PC-3 (cell line): Measurements from ENCODE around the gene ALG6. TPM values are rescaled to one million over a fixed set of nuclear protein-coding genes. Genes with fewer than 3 reads are reported as not detected.

Experiments used
- ATAC-seq: fragments of 200-7000 bp; cut with Tn5 transposase; 2 replicates; pipeline ENCODE4 v1.9.1; 2020; ENCODE audit warnings: mild to moderate bottlenecking, moderate library complexity
- BruUV-seq: library from RNA; stranded (reverse); fragments of 400-500 nt; replicated peaks from 2 replicates; lab custom pipeline; 2021; lab: Mats Ljungman, UMichigan
- CTCF ChIA-PET: fragments of 300-600 bp; sonication (Branson Sonifier 250); formaldehyde crosslinking; loops from one replicate; lab custom pipeline; 2022; ENCODE audit warnings: antibody characterized with exemption; lab: Charles Lee
- POLR2A ChIA-PET: fragments of 300-600 bp; sonication (Branson Sonifier 250); formaldehyde crosslinking; loops from one replicate; lab custom pipeline; 2022; ENCODE audit warnings: antibody characterized with exemption; ENCODE audit not compliant: unreplicated experiment; lab: Charles Lee
- DNase-seq: peaks from one replicate; pipeline ENCODE4 v3.0.0-alpha.2; 2015
- H2AFZ ChIP-seq: fragments of 300-600 bp; sonication (generic); 2 replicates; pipeline ENCODE4 v1.6.0; 2016; ENCODE audit warnings: antibody characterized with exemption, low read length
- H3F3A ChIP-seq: fragments of 300-600 bp; sonication (generic); one replicate; pipeline ENCODE4 v1.6.0; 2017; ENCODE audit warnings: antibody characterized with exemption, low read length, control low read depth, mild to moderate bottlenecking; ENCODE audit not compliant: unreplicated experiment
- H3K27ac ChIP-seq: fragments of 300-600 bp; sonication (generic); 2 replicates; pipeline ENCODE4 v1.5.1; 2016; ENCODE audit warnings: mild to moderate bottlenecking, low read length
- H3K27me3 ChIP-seq: fragments of 300-600 bp; sonication (generic); 2 replicates; pipeline ENCODE4 v1.6.1; 2016; ENCODE audit warnings: low read length, mixed read lengths
- H3K36me3 ChIP-seq: fragments of 300-600 bp; sonication (generic); 2 replicates; pipeline ENCODE4 v1.6.1; 2016; ENCODE audit warnings: low read depth, mixed run types, low read length, mixed read lengths
- H3K4me1 ChIP-seq: fragments of 300-600 bp; sonication (generic); 2 replicates; pipeline ENCODE4 v1.5.1; 2016; ENCODE audit warnings: low read length; ENCODE audit not compliant: insufficient read depth
- H3K4me2 ChIP-seq: fragments of 300-600 bp; sonication (generic); 2 replicates; pipeline ENCODE4 v1.6.0; 2016; ENCODE audit warnings: low read length
- H3K4me3 ChIP-seq: fragments of 300-600 bp; sonication (generic); 2 replicates; pipeline ENCODE4 v1.5.1; 2016; ENCODE audit warnings: mild to moderate bottlenecking, low read length, mixed read lengths
- H3K79me2 ChIP-seq: fragments of 300-600 bp; sonication (generic); 2 replicates; pipeline ENCODE4 v1.6.1; 2017; ENCODE audit warnings: low read length, mixed read lengths
- H3K9ac ChIP-seq: fragments of 300-600 bp; sonication (generic); 2 replicates; pipeline ENCODE4 v1.6.0; 2016; ENCODE audit warnings: mild to moderate bottlenecking, low read length
- H3K9me2 ChIP-seq: fragments of 300-600 bp; sonication (generic); replicated peaks from 2 replicates; pipeline ENCODE4 v1.6.1; 2016; ENCODE audit warnings: mixed run types, low read length, mixed read lengths
- H3K9me3 ChIP-seq: fragments of 300-600 bp; sonication (generic); 2 replicates; pipeline ENCODE4 v1.6.1; 2016; ENCODE audit warnings: low read length, mixed read lengths
- H4K20me1 ChIP-seq: fragments of 300-600 bp; sonication (generic); 2 replicates; pipeline ENCODE4 v1.6.1; 2016; ENCODE audit warnings: low read length, mixed read lengths
- EZH2 ChIP-seq: fragments of 300-600 bp; sonication (generic); IDR thresholded peaks from one replicate; pipeline ENCODE4 v1.6.1; 2017; ENCODE audit warnings: antibody characterized with exemption, mild to moderate bottlenecking, low read length; ENCODE audit not compliant: unreplicated experiment
- EZH2phosphoT487 ChIP-seq: fragments of 300-600 bp; sonication (generic); IDR thresholded peaks from 2 replicates; pipeline ENCODE4 v1.6.1; 2018; ENCODE audit warnings: mild to moderate bottlenecking, antibody characterized with exemption, low read length, borderline replicate concordance
- intact Hi-C: fragments of 100-400 bp; cut with micrococcal nuclease; formaldehyde crosslinking; loops from 2 replicates; pipeline ENCODE4 v1.9.0; 2023
- total RNA-seq: library from RNA; depleted of rRNA; stranded (reverse); fragments of >200 nt; gene quantifications from 2 replicates; pipeline ENCODE4 v1.2.3, GENCODE V29; 2014
- TF ChIP-seq, protein P1 (sequence below): fragments of 300-600 bp; sonication (generic); conservative IDR thresholded peaks from 2 replicates; pipeline ENCODE4 v1.5.1; 2017; ENCODE audit warnings: antibody characterized with exemption, low read depth, mild to moderate bottlenecking, low read length

Gene ALG6
- total RNA-seq, 1 experiment from 2014 or later, result 17.3 TPM

DNA sequence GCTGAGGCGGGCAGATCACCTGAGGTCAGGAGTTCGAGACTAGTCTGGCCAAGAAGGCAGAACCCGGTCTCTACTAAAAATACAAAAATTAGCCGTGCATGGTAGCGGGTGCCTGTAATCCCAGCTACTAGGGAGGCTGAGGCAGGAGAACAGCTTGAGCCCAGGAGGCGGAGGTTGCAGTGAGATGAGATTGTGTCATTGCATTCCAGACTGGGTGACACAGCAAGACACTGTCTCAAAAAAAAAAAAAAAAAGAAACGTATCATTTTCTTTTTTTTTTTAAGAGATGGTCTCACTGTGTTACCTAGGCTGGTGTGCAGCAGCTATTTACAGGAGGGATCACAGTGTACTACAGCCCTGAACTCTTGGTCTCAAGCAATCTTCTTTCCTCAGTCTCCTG is 108.3 kb downstream of the ALG6 start:
- ChIA-PET CTCF (no interaction called here), POLR2A (no interaction called here)
- H3K9ac ChIP-seq, result no peak overlapping the region
- intact Hi-C loops, result no loop called here
- ATAC-seq (no peak), DNase-seq (no peak)
- no peak overlapping the region for H3K4me2 ChIP-seq
- H3K9me3 ChIP-seq, result no peaks in the 10 kb centered on the region
- peaks cover 10% of the 10 kb centered on the region; the same call in 1 of the 2 replicates for H3K4me1 ChIP-seq
- H3K27ac ChIP-seq, result no peak overlapping the region
- TF ChIP-seq, protein P1, sequence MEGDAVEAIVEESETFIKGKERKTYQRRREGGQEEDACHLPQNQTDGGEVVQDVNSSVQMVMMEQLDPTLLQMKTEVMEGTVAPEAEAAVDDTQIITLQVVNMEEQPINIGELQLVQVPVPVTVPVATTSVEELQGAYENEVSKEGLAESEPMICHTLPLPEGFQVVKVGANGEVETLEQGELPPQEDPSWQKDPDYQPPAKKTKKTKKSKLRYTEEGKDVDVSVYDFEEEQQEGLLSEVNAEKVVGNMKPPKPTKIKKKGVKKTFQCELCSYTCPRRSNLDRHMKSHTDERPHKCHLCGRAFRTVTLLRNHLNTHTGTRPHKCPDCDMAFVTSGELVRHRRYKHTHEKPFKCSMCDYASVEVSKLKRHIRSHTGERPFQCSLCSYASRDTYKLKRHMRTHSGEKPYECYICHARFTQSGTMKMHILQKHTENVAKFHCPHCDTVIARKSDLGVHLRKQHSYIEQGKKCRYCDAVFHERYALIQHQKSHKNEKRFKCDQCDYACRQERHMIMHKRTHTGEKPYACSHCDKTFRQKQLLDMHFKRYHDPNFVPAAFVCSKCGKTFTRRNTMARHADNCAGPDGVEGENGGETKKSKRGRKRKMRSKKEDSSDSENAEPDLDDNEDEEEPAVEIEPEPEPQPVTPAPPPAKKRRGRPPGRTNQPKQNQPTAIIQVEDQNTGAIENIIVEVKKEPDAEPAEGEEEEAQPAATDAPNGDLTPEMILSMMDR, result no peak
- no peak for TF ChIP-seq EZH2phosphoT487
- TF ChIP-seq EZH2, result no peak
- H4K20me1 ChIP-seq, result 0 out of 2 replicates have a peak, but pooled peaks cover 4% of the 10 kb centered on the region
- no peak overlapping the region for H2AFZ ChIP-seq
- no peaks in the 10 kb centered on the region for H3K27me3 ChIP-seq
- peaks cover 3% of the 10 kb centered on the region; the same call in 1 of the 2 replicates for H3K36me3 ChIP-seq
- no peaks in the 10 kb centered on the region for H3K9me2 ChIP-seq
- H3K79me2 ChIP-seq, result no peaks in the 10 kb centered on the region
- H3K4me3 ChIP-seq, result no peak overlapping the region
- BruUV-seq, result no TSS peak
- no peaks in the 10 kb centered on the region for H3F3A ChIP-seq

DNA sequence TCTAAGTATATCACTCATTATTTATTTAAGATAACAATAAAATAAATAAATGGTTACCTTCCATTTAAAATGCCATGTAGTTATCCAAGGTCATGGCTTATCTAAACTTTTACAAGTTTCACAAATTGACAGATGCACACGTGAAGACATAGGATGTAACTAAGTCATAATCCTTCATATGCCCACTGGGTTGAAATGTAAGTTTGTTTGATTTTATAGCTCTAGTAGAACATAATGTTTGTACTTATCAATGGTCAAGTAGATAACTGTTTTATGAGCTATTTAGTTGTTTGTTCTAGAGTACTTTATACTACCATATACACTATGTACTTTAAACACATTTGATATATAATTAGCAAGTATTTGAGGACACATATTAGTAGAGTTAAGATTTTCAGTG is 112.6 kb downstream of the ALG6 start:
- TF ChIP-seq, protein P1, result no peak
- no peak for TF ChIP-seq EZH2
- BruUV-seq, result no TSS peak
- Histone ChIP-seq H3K36me3 (no peaks in the 10 kb centered on the region), H3K4me2 (no peak overlapping the region), H3K9ac (no peak overlapping the region), H2AFZ (no peak overlapping the region), H3K27ac (no peak overlapping the region), H4K20me1 (0 out of 2 replicates have a peak, but pooled peaks cover 4% of the 10 kb centered on the region), H3F3A (no peaks in the 10 kb centered on the region), H3K27me3 (no peaks in the 10 kb centered on the region), H3K4me1 (peaks cover 10% of the 10 kb centered on the region; the same call in 1 of the 2 replicates), H3K79me2 (no peaks in the 10 kb centered on the region), H3K9me3 (no peaks in the 10 kb centered on the region), H3K9me2 (no peaks in the 10 kb centered on the region), H3K4me3 (no peak overlapping the region)
- ChIA-PET POLR2A (no interaction called here), CTCF (no interaction called here)
- intact Hi-C loops, result no loop called here
- no peak for ATAC-seq
- DNase-seq, result no peak

- Histone ChIP-seq H3K27ac (no peak overlapping the region), H3K27me3 (no peaks in the 10 kb centered on the region), H3K4me1 (peaks cover 19% of the 10 kb centered on the region), H3K9me3 (no peaks in the 10 kb centered on the region), H2AFZ (no peak overlapping the region), H3K79me2 (no peaks in the 10 kb centered on the region), H3K36me3 (no peaks in the 10 kb centered on the region), H3K9ac (no peak overlapping the region), H3K9me2 (no peaks in the 10 kb centered on the region), H3K4me2 (no peak overlapping the region), H4K20me1 (no peaks in the 10 kb centered on the region), H3F3A (peaks cover 2% of the 10 kb centered on the region), H3K4me3 (no peak overlapping the region)
- ChIA-PET POLR2A (interaction anchor here (0.6 kb wide), 1 partner anchor 9 kb away, joined by 7 read pairs; no protein-coding TSS in a partner anchor), CTCF (no interaction called here)
- no TSS peak for BruUV-seq
- no peak for TF ChIP-seq EZH2phosphoT487
- TF ChIP-seq, protein P1, result no peak
- no peak for TF ChIP-seq EZH2
- ATAC-seq (no peak), DNase-seq (no peak)
- intact Hi-C loops, result loop anchor here (1.0 kb wide), 1 partner anchor 23 kb away; no protein-coding TSS in a partner anchor
These were observed 119.2 kb downstream of the ALG6 start for GRCh38 chr1:63486629-63487028.
